GM18502 (cell line): ENCODE measurements around the gene MC3R.
"Not testable (repeated sequence)": the region's sequence is repeated elsewhere in the genome, so short reads cannot be mapped to it uniquely, and the experiment has no call there.

ENCODE experiments used
- ATAC-seq: cut with Tn5 transposase; IDR thresholded peaks from one replicate; pipeline ENCODE4 v1.9.1; 2021; ENCODE audit warnings: mild to moderate bottlenecking; ENCODE audit not compliant: unreplicated experiment, poor library complexity

The MC3R gene

DNA sequence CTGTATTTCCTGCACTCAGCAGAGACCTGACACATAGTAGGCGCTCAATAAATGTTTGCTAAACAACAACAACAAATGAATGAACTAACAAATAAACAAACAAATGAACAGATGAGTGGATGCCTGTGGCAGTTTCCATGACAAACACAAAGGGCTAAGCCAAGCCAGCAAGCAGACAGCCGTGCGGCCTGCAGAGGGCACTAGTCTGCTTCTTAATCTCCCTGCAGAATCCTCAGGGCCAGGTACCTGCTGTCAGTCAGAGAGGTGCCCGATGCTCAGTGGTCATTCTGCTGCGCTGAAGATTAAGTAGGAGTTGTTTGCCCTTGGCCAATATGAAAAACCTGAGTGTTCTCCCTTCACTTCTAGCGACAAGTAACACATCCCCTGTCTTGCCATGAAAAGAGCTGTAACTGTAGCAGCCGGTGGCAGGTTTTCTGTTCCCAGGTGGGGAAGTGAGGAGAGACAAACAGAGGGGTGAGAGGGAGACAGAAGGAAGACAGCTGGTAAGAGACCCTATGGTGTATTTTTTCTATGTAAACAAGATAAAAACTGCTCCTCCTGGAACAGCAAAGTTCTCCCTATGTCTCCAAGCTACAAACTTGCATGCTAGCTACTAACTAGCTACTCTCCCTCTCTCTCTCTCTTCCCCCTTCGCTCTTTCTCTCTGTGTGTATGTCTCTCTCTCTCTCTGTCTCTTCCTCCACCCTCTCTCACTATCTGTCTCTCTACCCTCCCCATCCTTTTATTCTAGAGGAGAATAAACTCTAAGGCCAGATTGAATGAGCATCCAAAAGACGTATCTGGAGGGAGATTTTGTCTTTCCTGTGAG, at the start of gene MC3R:
Gene MC3R, plus strand, starts transcription at position 779 of the 829 bp plus-strand sequence. CDS start 112 bp downstream, outside the sequence.
- peak; percentile 82 for ATAC-seq

DNA sequence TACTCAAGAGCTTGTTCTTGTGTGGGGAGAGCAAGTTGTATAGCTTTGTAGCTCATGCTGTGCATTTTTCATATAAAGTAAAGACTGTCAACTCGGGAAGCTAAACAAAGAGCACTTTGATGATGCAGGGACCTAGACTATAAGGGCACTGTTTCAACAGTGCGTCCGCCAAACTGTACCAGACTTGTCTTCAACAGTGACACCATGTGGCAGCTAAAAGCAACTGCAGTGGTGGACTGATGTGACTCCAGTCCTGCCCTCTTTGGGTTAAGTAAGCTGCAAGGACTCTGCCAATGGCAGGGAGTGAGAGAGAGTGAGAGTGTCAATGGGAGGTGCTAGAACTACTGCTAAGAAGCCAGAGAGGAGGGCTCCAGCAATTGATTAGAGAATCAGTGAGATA, 48.1 kb upstream of the MC3R start:
- ATAC-seq = no peak

DNA sequence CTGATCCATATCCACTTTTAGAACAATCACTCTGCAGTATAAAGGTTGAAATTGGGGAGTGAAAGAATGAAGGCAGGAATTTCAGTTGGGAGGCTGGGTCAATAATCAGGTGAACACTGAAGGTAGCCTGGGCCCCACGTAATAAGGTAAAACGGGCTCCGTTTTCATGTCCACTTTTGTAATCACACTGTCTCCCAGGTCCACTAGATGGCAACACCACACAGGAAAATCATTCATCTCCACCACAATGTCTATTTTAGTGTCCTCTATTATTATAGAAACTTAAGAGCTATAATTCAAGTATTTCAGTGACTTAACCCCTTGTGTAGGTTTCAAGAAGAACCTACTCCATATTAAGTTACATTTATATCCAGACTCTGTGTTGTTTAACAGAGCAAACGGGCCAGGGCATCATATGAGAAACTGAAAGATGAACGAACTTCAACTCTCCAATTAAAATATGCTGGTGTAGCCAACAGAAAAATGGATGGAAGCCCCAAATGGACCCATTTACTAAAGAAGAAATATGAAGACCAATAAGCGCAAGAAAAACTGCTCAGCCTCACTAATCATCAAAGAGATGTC, 45.9 kb upstream of the MC3R start:
- ATAC-seq = no peak

DNA sequence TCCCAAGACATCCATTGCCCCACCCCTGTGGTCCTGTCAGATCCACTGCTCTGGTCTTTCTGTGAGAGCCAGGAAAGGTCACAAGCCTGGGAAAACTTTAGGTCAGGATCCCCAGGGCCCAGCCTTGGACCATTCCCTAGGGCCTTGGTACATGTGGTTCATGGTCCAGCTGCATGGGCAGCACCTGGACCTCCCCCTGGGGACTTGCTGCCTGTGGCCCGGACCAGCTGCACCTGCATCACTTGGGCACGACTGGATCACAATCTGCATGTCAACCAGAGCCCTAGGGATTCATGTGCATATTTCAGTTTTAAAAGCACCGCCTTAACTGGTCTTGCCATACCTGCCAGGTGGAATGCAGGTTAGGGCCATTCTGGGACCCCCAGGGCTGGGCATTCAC, 44.3 kb upstream of the MC3R start:
- ATAC-seq = no peak

DNA sequence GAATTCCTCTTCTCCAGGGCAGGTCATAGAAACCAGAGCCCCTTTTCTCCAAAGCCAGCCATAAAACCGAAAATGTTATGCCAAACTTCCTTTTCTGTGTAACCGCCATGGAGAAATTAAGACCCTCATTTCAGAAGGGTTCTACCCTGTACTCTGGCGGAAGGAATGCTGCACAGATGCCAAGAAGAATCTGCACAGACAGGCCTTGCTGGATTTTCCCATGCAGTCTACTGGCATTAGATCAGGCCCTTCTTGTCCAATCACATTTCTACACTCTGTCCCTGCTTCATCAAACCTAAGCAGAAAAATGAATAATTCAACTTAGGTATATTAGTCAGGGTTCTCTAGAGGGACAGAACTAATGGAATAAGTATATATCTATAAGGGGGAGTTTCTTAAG, 43.2 kb upstream of the MC3R start:
- ATAC-seq = no peak

DNA sequence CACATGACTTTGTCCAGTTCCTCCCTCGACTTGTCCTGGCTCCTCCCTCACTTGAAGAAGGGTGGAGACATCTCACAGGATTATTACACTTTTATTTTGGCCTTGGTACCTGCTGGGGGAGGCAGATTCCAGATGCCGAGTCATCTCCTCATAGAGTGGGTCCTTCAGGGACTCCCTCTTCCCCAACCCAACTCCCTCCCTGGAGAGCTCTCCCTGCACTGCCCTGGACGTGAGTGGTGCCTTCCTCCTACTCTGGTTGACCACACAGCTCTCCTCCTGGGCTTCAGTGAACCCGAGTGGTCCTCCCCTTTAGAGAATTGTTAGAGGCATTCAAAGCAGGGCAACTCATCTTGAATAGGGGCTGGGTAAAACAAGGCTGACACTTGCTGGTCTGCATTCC, 40.9 kb upstream of the MC3R start:
- no peak for ATAC-seq

DNA sequence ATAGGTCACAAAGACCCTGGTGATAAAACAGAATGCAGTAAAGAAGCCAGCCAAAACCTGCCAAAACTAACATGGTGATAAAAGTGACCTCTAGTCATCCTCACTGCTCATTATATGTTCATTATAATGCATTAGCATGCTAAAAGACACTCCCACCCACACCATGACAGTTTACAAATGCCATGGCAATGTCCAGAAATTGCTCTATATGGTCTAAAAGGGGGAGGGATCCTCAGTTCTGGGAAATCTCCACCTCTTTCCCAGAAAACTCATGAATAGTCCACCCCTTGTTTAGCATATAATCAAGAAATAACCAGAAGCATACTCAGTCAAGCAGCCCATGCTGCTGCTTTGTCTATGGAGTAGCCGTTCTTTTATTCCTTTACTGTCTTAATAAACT, 40.4 kb upstream of the MC3R start:
- no peak for ATAC-seq

DNA sequence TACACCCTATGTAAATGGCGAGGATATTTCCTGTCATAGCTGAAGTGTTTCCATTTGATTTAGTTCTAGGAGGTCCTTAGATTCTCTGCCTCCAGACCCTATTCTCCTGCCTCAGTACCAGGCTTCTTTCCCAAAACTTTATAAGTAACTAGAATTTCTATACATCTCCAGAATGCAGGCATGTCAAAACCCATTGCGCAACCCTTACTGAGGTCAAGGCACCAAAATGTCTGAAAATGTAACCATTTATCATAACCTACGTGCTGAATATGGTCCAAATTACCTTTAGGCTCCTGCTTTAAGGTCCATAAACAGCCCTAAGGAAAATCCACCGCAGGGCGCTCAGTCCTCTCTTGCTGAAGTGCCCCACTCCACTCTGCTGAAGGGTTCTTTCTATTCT, 37.5 kb upstream of the MC3R start:
- ATAC-seq = no peak

DNA sequence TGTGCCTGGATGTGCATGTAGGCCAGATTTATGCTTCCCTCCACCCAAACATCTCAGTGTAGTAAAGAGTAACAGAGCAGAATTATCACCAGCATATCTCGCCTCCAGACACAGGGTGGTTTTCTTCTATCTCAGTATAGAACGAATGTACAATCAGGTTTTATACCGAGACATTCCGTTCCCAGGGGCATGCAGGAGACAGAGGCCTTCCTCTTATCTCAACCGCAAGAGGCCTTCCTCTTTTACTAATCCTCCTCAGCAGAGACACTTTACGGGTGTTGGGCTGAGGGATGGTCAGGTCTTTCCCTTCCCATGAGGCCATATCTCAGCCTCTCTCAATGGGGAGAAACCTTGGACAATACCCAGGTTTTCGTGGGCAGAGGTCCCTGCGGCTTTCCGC, 36.4 kb upstream of the MC3R start:
- no peak for ATAC-seq

DNA sequence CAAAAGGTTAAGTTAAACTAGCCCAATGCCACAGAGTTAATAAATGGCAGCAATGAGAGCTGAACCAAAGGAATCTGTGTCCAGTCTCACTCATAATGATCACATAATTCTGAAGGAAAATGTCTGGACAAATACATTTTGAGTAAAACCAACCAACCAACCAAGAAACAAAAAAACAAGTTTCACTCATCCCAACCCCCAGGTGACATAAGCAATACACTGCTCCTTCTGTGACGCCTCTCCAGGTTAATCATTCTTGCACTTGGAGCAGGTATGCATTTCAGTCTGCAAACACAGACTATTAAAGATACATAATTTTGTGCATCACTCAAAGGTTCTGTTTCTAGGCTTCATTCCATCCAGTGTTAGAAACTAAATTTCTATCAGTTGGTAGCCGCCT, 35.2 kb upstream of the MC3R start:
- no peak for ATAC-seq

DNA sequence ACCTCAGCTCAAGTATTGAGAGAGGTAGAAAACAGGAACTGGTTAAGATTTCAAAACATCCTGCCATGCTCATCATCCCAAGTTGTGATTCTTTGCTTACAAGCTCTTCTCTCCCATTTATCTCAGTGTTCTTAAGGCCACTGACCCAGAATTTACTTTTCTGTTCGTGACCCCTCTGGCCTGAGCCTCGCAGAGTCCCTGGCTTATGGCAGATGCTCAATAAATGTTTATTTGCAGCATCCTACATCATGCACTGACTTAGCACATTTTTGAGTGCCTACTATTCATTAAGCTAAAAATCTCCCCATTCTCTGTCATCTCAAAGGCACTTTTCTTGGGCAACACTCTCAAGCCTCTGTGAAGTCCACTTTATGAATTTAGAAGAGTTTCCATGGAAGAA, 33.4 kb upstream of the MC3R start:
- ATAC-seq = no peak

DNA sequence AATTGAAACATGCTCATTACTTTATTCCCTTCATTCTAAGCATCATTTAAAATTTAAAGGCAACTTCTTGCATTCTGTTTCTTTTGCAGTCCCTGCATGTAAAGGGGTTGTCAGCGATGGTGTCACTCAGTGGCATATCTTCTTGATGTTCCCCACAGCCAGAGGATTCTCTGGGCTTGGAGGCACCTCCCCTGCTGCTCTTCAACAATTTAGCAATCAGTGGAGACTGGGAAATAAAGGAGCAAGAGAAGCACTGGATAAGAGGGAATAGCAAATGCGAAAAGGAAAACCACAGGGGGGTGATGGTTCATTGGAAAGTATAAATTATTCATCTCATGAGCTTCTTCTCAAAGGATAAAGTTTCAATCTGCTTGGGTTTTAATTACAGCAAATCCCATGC, 30.7 kb upstream of the MC3R start:
- ATAC-seq = no peak

DNA sequence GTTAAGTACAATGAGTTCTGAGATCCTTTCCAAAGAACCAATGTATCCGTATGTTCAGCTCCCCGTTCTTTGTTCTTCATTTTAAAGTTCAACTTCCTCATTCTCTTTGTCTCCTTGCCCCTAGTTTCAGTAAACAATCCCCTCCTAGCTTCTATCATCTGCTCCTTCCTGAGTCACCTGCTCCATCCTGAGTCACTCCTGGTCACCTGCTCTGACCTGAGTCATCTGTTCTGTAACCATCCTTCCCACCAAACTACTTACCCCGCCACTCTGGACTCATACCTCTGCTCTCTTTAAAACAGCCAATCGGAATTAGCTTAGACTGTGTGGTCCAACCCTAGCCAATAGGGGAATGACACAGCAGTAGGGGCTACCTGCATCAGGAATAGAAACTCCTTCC, 27.3 kb upstream of the MC3R start:
- not testable (repeated sequence) for ATAC-seq

DNA sequence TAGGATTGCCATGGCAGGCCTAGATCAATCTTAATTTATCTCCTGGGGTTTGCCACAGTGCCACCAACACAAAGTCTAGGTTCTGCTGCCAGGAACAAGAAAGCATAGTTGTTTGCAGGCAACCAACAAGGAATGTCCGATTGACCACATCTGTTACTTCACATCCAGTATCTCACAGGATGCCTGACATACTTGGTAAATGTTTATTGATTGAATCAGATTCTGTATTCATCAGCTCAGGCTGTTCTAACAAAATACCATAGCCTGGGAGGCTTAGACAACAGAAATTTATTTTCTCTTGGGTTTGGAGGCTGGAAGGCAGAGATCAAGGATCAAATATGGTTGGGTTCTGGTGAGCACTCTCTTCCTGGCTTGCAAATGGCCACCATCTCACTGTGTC, 26.3 kb upstream of the MC3R start:
- ATAC-seq = no peak

DNA sequence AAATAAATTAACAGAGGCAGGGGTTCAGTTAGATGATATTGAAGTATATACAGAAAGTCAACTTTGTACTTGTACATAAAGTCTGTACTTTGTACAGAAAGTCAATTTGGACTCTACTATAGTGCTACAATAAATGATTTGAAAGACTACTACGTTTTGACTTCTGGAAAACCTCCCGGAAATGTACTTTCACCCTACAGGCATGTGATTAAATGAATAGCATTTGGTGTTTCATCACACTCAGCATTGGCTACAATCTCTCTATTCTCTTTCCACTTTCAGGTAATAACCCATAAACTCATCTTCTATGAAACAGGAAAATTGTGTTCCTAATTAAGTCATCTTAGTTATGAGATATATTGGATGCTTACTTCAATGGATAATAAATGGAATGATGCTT, 25.6 kb upstream of the MC3R start:
- no peak for ATAC-seq

DNA sequence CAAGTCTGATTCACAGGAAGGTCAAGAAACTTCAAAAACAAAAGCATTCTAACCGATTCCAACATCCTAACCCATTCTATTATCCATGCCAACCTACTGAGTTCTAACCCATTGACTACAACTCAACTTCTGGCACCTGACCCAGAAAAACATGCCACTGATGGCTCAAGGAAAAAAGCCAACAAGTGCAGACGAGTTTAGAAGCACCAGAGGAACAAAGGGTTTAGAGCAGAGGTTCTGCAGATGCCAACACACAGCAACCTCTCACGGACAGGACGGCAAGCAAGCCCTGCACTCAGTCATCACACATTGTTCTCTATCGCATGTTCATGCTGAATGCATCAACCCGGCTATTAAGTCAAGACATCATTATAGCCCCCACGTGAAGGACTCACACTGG, 25.2 kb upstream of the MC3R start:
- no peak for ATAC-seq

DNA sequence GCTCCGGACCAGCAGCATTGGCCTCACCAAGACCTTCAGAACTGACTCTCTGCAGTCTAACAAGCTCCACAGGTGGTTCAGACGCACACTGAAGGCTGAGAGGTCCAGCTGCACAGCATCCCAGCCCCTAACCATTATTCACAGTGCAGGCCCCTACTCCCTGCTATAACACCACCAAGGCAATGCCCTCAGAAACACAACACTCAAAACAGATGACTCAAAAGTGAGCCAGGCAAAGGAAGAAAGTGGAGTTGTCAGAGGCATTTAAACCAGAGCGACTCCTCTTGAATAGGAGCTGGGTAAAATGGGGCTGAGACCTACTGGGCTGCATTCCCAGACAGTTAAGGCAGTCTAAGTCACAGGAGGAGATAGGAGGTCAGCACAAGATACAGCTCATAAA, 20.5 kb upstream of the MC3R start:
- no peak for ATAC-seq

DNA sequence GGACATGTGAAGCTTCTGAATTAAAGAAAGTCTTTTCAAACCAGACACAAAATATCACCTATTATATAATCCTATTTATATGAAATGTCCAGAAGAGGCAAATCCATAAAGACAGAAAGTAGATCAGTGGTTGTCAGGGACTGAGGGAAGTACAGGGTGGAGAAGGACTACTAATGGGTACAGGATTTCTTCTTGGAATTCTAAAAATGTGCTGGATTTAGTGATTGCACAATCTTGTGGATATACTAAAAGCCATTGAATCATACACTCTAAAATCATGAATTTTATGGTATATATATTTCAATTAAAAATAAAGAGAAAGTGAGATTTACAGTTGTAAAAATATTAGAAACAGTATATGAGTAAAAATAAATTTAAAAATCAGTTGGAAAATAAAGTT, 18.7 kb upstream of the MC3R start:
- no peak for ATAC-seq

DNA sequence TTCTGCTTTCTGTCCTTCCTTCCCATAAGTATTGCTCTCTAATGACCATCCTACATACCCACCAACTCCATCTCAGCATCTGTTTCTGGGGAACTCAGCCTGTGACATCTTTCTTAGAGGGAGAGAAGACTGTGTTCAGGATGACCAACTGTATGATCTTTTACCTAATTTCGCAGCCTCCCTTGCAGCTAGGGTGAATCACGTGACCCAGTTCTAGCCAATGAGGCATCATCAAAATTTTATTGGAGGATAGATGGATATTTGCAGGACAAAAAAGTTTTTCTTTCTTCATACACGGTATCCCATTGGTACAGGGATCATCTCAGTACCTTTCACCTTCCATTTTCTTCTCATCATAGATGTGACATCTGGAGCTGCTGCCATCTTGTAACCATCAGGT, 14.4 kb upstream of the MC3R start:
- ATAC-seq = no peak

DNA sequence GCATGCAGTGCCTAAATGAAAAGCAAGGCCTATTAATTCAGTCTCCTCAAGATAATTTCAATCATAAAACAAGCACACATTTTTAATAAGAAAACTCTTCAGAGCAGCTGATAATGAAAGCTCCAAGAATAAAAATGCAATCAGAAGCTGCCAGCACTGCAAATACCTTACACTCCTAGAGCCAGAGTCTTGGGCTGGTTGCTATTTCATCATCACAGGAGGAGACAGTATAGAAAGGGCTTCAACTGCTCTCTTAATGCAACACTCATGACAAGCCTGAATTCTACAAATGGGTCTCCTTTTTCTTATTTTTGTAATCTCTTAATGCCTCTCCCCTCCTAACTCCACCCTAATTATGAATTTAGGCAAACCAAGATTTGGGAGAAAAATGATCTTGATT, 11.2 kb upstream of the MC3R start:
- ATAC-seq = no peak

DNA sequence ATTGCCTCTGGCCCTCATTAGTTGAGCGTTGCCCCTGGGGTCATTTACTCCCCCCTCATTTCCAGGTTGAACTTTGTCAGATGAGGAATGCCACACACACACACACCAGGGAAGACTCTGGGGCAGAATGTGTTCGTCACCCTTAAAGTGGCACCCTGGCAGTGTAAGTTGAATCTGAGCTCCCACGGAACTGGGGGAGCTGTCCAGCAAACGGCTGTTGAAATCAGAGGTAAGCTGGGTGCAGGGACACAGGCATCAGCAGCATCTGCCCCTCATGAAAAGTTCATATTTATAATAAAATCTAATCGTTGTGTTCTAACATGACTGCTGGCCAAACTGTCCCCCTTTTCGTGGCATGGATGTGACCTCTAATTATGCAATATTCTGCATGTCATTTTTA, 4.3 kb upstream of the MC3R start:
- no peak for ATAC-seq

DNA sequence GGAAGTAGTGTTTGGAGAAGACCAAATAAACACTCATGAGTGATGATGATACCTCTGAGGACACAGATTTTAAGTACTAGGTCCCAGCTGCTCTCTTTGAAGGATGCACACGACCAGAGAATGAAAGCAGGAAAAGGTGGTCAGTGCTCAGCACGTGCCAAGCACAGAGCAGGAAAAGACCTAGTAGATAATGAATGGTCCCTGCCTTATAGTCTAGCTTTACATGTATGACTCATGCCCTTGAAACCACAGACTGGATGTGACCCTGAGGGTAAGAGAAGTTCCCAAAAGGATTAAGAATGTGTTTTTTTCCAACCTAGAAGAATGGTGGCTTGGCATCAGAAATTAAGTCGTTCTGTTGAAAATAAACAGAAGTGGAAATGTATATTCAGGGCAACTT, 2.8 kb upstream of the MC3R start:
- no peak for ATAC-seq
